Measurements from ENCODE around the gene SETD7.

GRCh38 chr4:139596684-139597279, 40.8 kb upstream of the SETD7 start:
- TF ChIP-seq CTCF (IDR thresholded peaks at IDR 0.05) (no peak), POLR2A (IDR thresholded peaks at IDR 0.05) (no peak)
